Measurements from ENCODE around the gene DYRK3. TPM values are rescaled to one million over a fixed set of nuclear protein-coding genes. Genes with fewer than 3 reads are reported as not detected.
A peak's percentile ranks its signal among the peaks of the same experiment; 100 is the strongest.

DYRK3 gene
- total RNA-seq, 4 donors from 2014 or later, result 5.4 to 12.7 (median 5.7) TPM

DNA sequence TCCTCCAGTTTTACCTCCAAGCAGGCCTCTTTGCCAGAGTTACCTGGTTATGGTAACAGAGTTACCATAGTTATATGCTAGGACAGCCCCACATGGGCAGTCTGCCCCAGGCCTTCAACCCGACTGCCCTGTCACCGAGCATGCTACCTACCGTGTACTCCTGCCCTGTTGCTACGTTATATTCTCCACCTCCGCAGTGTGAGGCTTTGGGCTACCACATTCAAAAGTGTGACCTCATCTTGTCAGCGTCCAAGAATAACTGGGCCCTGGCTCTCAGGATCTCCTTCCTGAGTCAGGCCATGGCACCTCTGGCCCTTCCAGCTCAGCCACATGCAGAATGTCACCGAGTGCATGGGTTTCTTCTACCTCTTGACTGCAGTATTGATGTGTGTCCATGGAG lies 58.3 kb downstream of the DYRK3 start:
- Histone ChIP-seq H3K4me1 (peaks cover 0 to 95% (median 54%) of the 10 kb centered on the region in 4 donors), H3K27ac (peak overlapping the region in 2 of 4 donors; percentile 9 to 30), H3K4me3 (no peak overlapping the region), H3K36me3 (no peaks in the 10 kb centered on the region), H3K9me3 (no peaks in the 10 kb centered on the region), H3K27me3 (no peaks in the 10 kb centered on the region)
- TF ChIP-seq CTCF (IDR thresholded peaks at IDR 0.05), result no peak
- no peak for TF ChIP-seq EP300 (IDR thresholded peaks at IDR 0.05)
- DNase-seq (ENCODE audit: low spot score in 2 of 2), result no peak
- 75 to 80% methylated on average over 7 of the region's 7 CpGs for WGBS, 2 donors

- Histone ChIP-seq H3K27me3 (no peaks in the 10 kb centered on the region), H3K27ac (no peak overlapping the region), H3K4me1 (peaks cover 0 to 95% (median 48%) of the 10 kb centered on the region in 4 donors), H3K9me3 (no peaks in the 10 kb centered on the region), H3K4me3 (no peak overlapping the region), H3K36me3 (no peaks in the 10 kb centered on the region)
- WGBS, 2 donors, result 55 to 66% methylated on average over 11 of the region's 11 CpGs
- TF ChIP-seq CTCF (IDR thresholded peaks at IDR 0.05), result no peak
- no peak for TF ChIP-seq EP300 (IDR thresholded peaks at IDR 0.05)
- no peak for TF ChIP-seq POLR2A (IDR thresholded peaks at IDR 0.05)
- DNase-seq (ENCODE audit: low spot score in 2 of 2), result no peak
Observed at GRCh38 chr1:206694171-206695124, 59.1 kb downstream of the DYRK3 start.

- no peak for TF ChIP-seq EP300 (IDR thresholded peaks at IDR 0.05)
- no peak for TF ChIP-seq POLR2A (IDR thresholded peaks at IDR 0.05)
- TF ChIP-seq CTCF (IDR thresholded peaks at IDR 0.05), result no peak
- WGBS, 2 donors, result 88 to 90% methylated on average over 9 of the region's 9 CpGs
- no peak for DNase-seq (ENCODE audit: low spot score in 2 of 2)
- Histone ChIP-seq H3K27me3 (no peaks in the 10 kb centered on the region), H3K9me3 (no peaks in the 10 kb centered on the region), H3K36me3 (no peaks in the 10 kb centered on the region), H3K4me3 (no peak overlapping the region), H3K27ac (no peak overlapping the region), H3K4me1 (peaks cover 0 to 93% (median 49%) of the 10 kb centered on the region in 4 donors)
Observed at GRCh38 chr1:206695733-206696132, 60.4 kb downstream of the DYRK3 start.

DNA sequence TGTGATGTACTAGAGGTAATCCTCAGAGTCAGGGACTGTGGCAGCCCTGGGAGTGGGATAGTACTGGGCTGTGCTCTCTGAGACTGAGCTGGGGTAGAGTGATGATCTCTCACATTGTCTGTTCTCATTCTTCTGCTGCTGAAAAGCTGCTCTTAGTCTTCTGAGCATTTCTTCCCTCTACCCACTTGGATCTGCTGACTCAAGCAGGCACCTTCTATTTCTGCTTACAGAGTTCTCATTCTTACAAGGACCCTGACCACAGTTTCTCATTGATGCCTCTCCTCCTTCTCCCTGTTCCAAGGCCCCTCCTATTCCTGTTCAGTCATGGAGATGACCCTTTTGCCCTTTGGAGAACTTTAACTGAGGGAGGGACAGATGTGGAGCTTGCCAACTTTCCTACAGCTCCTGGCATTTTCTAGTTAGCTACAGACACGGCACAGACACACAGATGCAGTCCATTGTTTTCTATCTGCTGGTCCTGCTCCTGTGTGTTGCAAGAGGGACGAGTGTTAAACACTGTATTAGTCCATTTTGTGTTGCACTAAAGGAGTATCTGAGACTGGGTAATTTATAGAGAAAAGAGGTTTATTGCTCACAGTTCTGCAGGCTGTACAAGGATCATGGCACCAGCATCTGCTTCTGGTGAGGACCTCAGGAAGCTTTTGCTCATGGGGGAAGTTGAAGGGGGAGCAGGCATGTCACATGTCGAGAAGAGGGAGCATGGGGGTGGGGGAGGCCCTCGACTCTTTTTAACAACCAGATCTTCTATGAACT lies 61.7 kb downstream of the DYRK3 start:
- Histone ChIP-seq H3K9me3 (no peaks in the 10 kb centered on the region), H3K4me1 (peaks cover 0 to 89% (median 43%) of the 10 kb centered on the region in 4 donors), H3K27me3 (no peaks in the 10 kb centered on the region), H3K36me3 (no peaks in the 10 kb centered on the region), H3K27ac (no peak overlapping the region), H3K4me3 (no peak overlapping the region)
- 57 to 62% methylated on average over 4 of the region's 4 CpGs for WGBS, 2 donors
- TF ChIP-seq POLR2A (IDR thresholded peaks at IDR 0.05), result no peak
- TF ChIP-seq EP300 (IDR thresholded peaks at IDR 0.05), result no peak
- TF ChIP-seq CTCF (IDR thresholded peaks at IDR 0.05), result no peak
- no peak for DNase-seq (ENCODE audit: low spot score in 2 of 2)

- 90 to 91% methylated on average over 2 of the region's 2 CpGs for WGBS, 2 donors
- TF ChIP-seq EP300 (IDR thresholded peaks at IDR 0.05) (no peak), POLR2A (IDR thresholded peaks at IDR 0.05) (no peak), CTCF (IDR thresholded peaks at IDR 0.05) (no peak)
- no peak for DNase-seq (ENCODE audit: low spot score in 2 of 2)
- Histone ChIP-seq H3K4me3 (no peak overlapping the region), H3K27me3 (no peaks in the 10 kb centered on the region), H3K27ac (no peak overlapping the region), H3K36me3 (no peaks in the 10 kb centered on the region), H3K4me1 (peaks cover 0 to 85% (median 33%) of the 10 kb centered on the region in 4 donors), H3K9me3 (no peaks in the 10 kb centered on the region)
Observed at GRCh38 chr1:206698011-206698410, 62.7 kb downstream of the DYRK3 start.

All from tibial nerve (tissue), 4 donors.